Body of pancreas (tissue), 4 donors: ENCODE data around the gene E2F1.

Experiments
- CTCF ChIP-seq, 7 experiments: fragments of 450-650 bp in 4 of 7; fragments of 200-600 bp in 3 of 7; sonication (generic) in 3 of 7; IDR thresholded peaks; one replicate each; pipeline ENCODE4 v1.5.1; 2016 to 2019; ENCODE audit warnings: antibody characterized with exemption in 7 of 7
- POLR2A ChIP-seq, 3 donors: fragments of 450-650 bp; IDR thresholded peaks; one replicate each; pipeline ENCODE4 v1.6.1; 2016; ENCODE audit warnings: antibody characterized with exemption in 3 of 3, mild to moderate bottlenecking in 2 of 3

- no peak for TF ChIP-seq CTCF (IDR thresholded peaks at IDR 0.05)
- no peak for TF ChIP-seq POLR2A (IDR thresholded peaks at IDR 0.05)
These were observed 26.7 kb downstream of the E2F1 start for GRCh38 chr20:33659341-33660034.
